HepG2 (cell line): ENCODE results near the gene SUB1.

Source experiments
- MYC ChIP-seq: sonication (generic); formaldehyde crosslinking; IDR thresholded peaks from 2 replicates; pipeline ENCODE4 v1.9.0; 2021; ENCODE audit warnings: missing genetic modification reagents, borderline replicate concordance
- NFATC3 ChIP-seq: sonication (generic); formaldehyde crosslinking; IDR thresholded peaks from 2 replicates; pipeline ENCODE4 v1.5.1; 2020; ENCODE audit warnings: mild to moderate bottlenecking, missing genetic modification reagents
- SALL2 ChIP-seq: sonication (generic); formaldehyde crosslinking; IDR thresholded peaks from 2 replicates; pipeline ENCODE4 v1.8.1; 2023; ENCODE audit warnings: mild to moderate bottlenecking, missing genetic modification reagents, inconsistent platforms
- SAP130 ChIP-seq: IDR thresholded peaks from 2 replicates; pipeline ENCODE4 v1.6.1; 2016; ENCODE audit warnings: low read depth
- SNAI1 ChIP-seq: sonication (generic); formaldehyde crosslinking; IDR thresholded peaks from 2 replicates; pipeline ENCODE4 v1.5.0; 2020; ENCODE audit warnings: mild to moderate bottlenecking, missing genetic modification reagents, borderline replicate concordance
- TCF7 ChIP-seq: sonication (generic); IDR thresholded peaks from 2 replicates; pipeline ENCODE4 v1.6.1; 2016; ENCODE audit warnings: antibody characterized with exemption, low read depth
- TF ChIP-seq, protein P1 (sequence below): sonication (generic); formaldehyde crosslinking; IDR thresholded peaks from 2 replicates; pipeline ENCODE4 v1.5.0; 2020; ENCODE audit warnings: mild to moderate bottlenecking, missing genetic modification reagents, moderate library complexity

GRCh38 chr5:32559411-32559810 is 25.9 kb upstream of the SUB1 start:
- TF ChIP-seq NFATC3 (CRISPR knock-in tag): no peak
- TF ChIP-seq SNAI1 (CRISPR knock-in tag): no peak
- no peak for TF ChIP-seq SAP130 (CRISPR knock-in tag)
- TF ChIP-seq, protein P1, sequence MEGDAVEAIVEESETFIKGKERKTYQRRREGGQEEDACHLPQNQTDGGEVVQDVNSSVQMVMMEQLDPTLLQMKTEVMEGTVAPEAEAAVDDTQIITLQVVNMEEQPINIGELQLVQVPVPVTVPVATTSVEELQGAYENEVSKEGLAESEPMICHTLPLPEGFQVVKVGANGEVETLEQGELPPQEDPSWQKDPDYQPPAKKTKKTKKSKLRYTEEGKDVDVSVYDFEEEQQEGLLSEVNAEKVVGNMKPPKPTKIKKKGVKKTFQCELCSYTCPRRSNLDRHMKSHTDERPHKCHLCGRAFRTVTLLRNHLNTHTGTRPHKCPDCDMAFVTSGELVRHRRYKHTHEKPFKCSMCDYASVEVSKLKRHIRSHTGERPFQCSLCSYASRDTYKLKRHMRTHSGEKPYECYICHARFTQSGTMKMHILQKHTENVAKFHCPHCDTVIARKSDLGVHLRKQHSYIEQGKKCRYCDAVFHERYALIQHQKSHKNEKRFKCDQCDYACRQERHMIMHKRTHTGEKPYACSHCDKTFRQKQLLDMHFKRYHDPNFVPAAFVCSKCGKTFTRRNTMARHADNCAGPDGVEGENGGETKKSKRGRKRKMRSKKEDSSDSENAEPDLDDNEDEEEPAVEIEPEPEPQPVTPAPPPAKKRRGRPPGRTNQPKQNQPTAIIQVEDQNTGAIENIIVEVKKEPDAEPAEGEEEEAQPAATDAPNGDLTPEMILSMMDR: no peak
- no peak for TF ChIP-seq SALL2 (CRISPR knock-in tag)
- TF ChIP-seq MYC: no peak
- TF ChIP-seq TCF7: no peak
